ENCODE measurements around the gene AGBL4.

Gene AGBL4

DNA sequence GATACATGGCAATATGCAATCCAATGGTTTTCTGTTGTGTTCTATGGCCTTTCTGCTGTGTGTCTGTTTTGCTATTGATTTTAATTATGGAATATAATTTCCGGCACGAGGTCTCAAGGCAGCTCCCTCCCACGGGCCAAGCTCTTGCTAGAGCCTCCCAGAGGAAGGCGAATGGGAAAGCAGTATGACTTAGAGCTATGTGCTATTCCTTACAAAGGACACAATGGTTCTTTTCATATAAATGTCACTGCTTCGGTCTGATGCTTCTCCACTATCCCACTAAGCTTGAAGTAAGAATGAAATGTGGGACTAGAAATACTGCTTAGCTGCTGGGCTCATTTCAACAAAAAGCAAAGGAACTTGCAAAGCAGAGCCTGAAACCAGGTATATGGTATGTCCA is 924.9 kb downstream of the AGBL4 start:
- TF ChIP-seq ZFX (IDR thresholded peaks at IDR 0.05; ENCODE audit: borderline replicate concordance) (no peak), CTCF (IDR thresholded peaks at IDR 0.05) (no peak)
- no peak overlapping the region for H3K27ac ChIP-seq

DNA sequence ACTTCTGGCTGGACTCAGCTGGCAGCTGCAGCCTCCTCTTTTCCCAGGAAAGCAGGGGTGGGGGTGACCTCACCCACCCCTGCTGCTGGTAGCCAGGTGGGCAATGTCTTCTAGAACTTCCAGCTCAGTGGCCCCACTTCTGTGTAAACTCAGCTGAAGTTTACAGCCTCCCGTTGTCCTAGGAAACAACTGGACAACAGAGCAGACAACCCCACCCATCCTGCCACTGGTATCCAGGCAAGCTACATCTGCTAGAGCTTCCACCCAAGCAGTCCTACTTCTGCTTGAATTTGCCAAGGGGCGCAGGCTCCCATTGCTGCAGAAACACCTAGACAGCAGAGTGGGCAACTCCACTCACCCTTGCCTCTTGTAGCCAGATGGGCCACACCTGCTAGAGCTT is 937.4 kb downstream of the AGBL4 start:
- no peak for TF ChIP-seq CTCF (IDR thresholded peaks at IDR 0.05)
- no peak for TF ChIP-seq ZFX (IDR thresholded peaks at IDR 0.05; ENCODE audit: borderline replicate concordance)
- no peak overlapping the region for H3K27ac ChIP-seq

- no peak overlapping the region for H3K27ac ChIP-seq
- TF ChIP-seq CTCF (IDR thresholded peaks at IDR 0.05): no peak
- TF ChIP-seq ZFX (IDR thresholded peaks at IDR 0.05; ENCODE audit: borderline replicate concordance): no peak
These were observed 938.7 kb downstream of the AGBL4 start for GRCh38 chr1:49085079-49085478.

GRCh38 chr1:49060766-49061165 is 963.0 kb downstream of the AGBL4 start:
- TF ChIP-seq CTCF (IDR thresholded peaks at IDR 0.05) (no peak), ZFX (IDR thresholded peaks at IDR 0.05; ENCODE audit: borderline replicate concordance) (no peak)

GRCh38 chr1:49059087-49059486 is 964.7 kb downstream of the AGBL4 start:
- H3K27ac ChIP-seq: no peak overlapping the region
- TF ChIP-seq ZFX (IDR thresholded peaks at IDR 0.05; ENCODE audit: borderline replicate concordance) (no peak), CTCF (IDR thresholded peaks at IDR 0.05) (no peak)

More at GRCh38 chr1:49060766-49061165, 963.0 kb downstream of the AGBL4 start:
- no peak overlapping the region for H3K27ac ChIP-seq

DNA sequence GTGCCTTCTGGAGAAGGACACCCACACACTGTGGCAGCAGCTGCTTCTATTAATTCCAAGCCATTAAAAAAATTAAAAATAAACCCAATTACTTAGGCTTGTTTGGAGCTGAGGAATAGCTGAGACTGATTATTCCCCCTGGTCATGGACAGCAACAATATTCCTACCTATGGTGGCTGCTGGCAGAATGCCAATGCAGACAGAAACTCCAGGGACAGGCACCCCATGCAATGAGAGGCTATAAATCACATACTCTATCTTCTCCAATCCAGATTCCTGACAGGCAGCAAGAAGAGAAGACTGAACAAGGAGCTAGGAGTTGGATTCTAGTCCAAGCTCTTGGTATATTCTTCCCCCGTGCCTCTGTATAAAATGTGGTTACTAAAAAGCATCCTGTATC is 971.7 kb downstream of the AGBL4 start:
- H3K27ac ChIP-seq: no peak overlapping the region
- TF ChIP-seq CTCF (IDR thresholded peaks at IDR 0.05) (no peak), ZFX (IDR thresholded peaks at IDR 0.05; ENCODE audit: borderline replicate concordance) (no peak)

DNA sequence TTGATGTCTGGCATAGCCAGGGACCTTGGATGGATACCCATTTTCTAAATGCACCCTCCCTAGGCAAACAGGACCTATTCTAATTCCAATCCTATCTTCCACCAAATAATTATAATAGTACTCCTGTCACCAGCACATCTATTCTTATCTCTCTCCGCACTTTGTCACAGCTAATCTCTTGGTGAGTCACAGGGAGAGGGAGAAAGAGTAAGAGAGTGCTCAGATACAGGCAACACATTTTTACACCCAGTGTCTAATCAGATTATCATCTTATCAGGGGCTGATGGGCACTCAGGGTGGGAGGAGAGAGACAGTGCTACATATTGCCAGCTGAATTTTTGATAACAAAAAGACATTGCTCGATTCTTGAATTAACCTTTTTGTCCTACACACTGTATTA is 972.1 kb downstream of the AGBL4 start:
- no peak for TF ChIP-seq CTCF (IDR thresholded peaks at IDR 0.05)
- TF ChIP-seq ZFX (IDR thresholded peaks at IDR 0.05; ENCODE audit: borderline replicate concordance): no peak
- H3K27ac ChIP-seq: no peak overlapping the region

All from 22Rv1 (cell line).